GM12874 (cell line): ENCODE data around the gene ESRRB.

Source experiments
- CTCF ChIP-seq: IDR thresholded peaks from 2 replicates; pipeline ENCODE4 v1.5.1; 2011; ENCODE audit warnings: low read depth, mild to moderate bottlenecking, control low read depth, low read length, moderate library complexity; ENCODE audit not compliant: insufficient read depth

ESRRB gene

GRCh38 chr14:76423534-76423933 lies 47.6 kb downstream of the ESRRB start:
- no peak for TF ChIP-seq CTCF

GRCh38 chr14:76424359-76424758 lies 48.4 kb downstream of the ESRRB start:
- no peak for TF ChIP-seq CTCF

- TF ChIP-seq CTCF, result no peak
Observed at GRCh38 chr14:76426161-76426696, 50.3 kb downstream of the ESRRB start.

- no peak for TF ChIP-seq CTCF
Observed at GRCh38 chr14:76428611-76429010, 52.7 kb downstream of the ESRRB start.

GRCh38 chr14:76430017-76430416 lies 54.1 kb downstream of the ESRRB start:
- no peak for TF ChIP-seq CTCF

GRCh38 chr14:76430475-76430980 lies 54.6 kb downstream of the ESRRB start:
- TF ChIP-seq CTCF, result no peak

GRCh38 chr14:76431538-76431937 lies 55.6 kb downstream of the ESRRB start:
- TF ChIP-seq CTCF, result no peak
